ENCODE measurements around the gene PTPRN2.

Gene PTPRN2

DNA sequence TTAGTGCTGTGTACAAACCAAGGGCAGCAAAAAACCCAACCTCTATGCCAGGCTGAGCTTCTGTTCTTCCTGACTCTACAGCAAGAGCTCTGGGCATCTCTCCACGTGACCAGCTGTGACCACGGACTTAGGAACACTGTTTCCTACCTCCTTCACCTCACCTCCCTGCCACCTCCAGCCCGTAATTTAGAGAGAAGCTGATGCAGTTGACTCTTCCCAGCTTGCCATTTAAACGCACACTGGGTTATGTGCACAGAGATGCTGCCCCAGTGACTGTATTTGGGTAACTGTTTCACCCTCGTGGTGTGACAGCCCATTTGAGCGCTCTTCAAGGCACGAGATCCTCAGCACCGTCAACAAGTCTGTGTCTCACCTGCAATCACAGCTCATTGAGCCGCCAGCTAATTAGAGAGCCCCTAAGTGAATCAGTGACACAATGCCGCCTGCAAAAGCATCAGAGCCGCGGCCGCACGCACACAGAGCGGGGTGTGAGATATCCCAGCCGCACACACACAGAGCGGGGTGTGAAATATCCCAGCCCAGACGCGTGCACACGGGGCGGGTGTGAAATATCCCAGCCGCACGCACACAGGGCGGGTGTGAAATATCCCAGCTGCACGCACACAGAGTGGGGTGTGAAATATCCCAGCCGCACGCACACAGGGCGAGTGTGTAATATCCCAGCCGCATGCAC lies 319.7 kb downstream of the PTPRN2 start:
- DNase-seq (ENCODE audit: low read depth, low spot score): no peak
- H3K27ac ChIP-seq: no peak overlapping the region

- no peak for DNase-seq (ENCODE audit: low read depth, low spot score)
- no peak overlapping the region for H3K27ac ChIP-seq
Measured at GRCh38 chr7:158266817-158267741, 320.5 kb downstream of the PTPRN2 start.

GRCh38 chr7:158266426-158266816 lies 321.2 kb downstream of the PTPRN2 start:
- H3K27ac ChIP-seq: no peak overlapping the region
- DNase-seq (ENCODE audit: low read depth, low spot score): no peak

GRCh38 chr7:158265743-158266080 lies 321.9 kb downstream of the PTPRN2 start:
- H3K27ac ChIP-seq: no peak overlapping the region
- DNase-seq (ENCODE audit: low read depth, low spot score): no peak

DNA sequence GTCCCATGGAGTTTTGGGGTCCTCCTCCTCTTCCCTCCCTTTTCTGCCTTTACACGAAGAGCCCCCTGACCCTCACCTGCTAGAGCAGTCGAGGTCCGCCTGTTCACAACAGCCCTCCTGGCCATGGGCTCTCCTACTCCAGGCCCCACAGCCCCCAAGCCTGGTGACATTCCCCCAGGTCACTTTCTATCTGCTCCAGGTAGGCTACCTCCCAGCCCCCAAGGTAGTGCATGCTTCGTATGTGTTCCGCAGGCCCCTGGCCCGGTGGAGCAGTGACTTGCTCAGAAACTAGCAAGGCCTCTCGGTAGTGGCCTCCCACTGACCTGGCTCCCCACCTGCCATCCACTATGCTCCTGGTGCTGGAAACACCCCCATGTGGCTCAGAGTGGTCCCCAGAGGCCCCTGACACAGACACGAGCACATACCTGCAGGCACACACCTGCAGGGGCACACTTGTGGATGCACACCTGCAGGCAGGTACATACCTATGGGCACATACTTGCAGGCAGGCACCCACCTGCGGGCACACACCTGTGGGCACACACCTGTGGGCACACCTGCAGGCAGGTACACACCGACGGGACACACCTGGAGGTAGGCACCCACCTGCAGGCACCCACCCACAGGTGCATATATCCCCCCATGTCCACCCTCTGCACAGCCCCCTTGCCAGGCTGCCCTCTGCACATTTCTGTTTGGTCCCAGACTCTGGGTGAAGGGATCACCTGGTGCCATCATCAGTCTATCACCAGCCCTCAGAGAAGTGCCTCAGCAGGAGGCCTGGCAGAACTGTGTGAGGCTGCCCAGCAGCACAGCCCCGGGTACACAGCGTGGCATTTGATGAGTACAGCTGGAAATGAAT lies 322.5 kb downstream of the PTPRN2 start:
- H3K27ac ChIP-seq: no peak overlapping the region
- DNase-seq (ENCODE audit: low read depth, low spot score): no peak

DNA sequence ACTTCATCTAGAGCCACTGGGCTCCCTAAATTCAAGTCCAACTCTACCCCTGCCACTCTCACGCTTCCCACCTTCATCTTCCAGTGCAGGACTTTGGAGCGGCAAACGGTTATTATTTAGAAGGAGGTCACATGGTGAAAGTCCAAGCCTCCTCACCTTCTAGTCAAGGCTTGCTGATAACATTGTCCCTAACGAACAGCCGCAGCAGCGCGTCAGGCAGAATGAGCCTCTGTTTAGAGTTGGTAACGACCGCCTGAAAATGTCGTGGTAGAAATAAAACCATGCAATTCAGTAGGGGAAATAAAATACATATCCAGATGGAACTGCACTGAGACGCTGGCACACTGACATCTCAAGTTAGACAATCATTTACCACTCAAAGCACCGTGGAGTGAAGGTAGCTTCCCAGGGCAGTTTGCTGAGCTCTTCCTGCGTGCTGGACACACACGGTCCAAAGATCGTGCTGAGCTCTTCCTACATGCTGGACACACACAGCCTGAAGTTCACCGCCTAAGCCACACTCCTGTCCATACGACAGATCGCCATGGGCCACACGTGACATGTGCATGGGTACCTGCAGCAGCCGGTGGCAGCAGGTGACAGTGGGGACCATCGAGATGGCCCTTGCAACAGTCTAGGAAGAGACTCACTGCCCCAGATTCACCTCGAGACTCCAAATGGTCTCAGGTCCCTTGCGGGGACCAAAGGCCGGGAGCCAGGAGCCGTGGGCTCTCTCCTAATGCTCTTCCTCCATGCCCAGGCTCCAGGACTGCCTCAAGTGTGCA lies 323.5 kb downstream of the PTPRN2 start:
- no peak overlapping the region for H3K27ac ChIP-seq
- no peak for DNase-seq (ENCODE audit: low read depth, low spot score)

- no peak for DNase-seq (ENCODE audit: low read depth, low spot score)
- H3K27ac ChIP-seq: no peak overlapping the region
Measured at GRCh38 chr7:158263110-158263963, 324.3 kb downstream of the PTPRN2 start.

- H3K27ac ChIP-seq: no peak overlapping the region
- no peak for DNase-seq (ENCODE audit: low read depth, low spot score)
Measured at GRCh38 chr7:158262284-158263109, 325.1 kb downstream of the PTPRN2 start.

- DNase-seq (ENCODE audit: low read depth, low spot score): no peak
- no peak overlapping the region for H3K27ac ChIP-seq
Measured at GRCh38 chr7:158261362-158262235, 326.0 kb downstream of the PTPRN2 start.

DNA sequence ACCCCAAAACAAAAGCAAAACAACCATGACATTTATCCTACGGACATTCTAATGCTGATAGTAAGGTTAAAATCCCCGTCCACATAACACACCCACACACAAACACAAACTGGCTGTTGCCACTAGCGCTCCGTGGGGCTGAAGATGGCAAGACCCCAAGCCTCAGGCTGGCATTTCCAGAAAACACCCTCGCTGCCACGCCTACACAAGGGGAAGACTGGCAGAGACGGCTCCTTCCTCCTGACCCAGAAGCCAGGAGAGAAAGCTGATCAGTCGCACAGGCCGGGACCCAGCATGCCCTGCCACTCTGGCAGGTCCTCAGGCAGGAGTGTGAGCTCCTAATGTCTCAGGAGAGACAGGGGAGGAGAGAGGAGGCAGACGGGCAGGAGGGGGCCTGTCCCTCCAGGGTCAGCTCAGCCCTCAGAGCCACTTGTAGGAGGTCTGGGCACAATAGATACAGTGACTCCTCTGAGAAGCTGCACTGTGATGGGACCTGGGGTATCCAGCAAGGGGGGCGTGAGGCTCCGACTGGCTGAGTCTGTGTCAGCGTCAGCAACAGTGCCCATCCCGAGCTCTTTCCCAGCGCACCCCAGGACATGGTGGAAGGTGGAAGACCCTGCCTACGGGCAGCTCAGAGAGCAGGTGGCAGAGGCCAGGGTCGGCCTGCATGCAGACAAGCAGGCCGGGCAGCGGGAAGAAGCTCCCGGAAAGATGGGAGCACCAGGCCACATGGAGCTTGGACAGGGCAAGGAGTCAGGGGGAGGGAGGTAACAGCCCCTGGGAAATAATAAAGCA lies 326.9 kb downstream of the PTPRN2 start:
- no peak overlapping the region for H3K27ac ChIP-seq
- no peak for DNase-seq (ENCODE audit: low read depth, low spot score)

- H3K27ac ChIP-seq: no peak overlapping the region
- no peak for DNase-seq (ENCODE audit: low read depth, low spot score)
Measured at GRCh38 chr7:158259671-158260418, 327.8 kb downstream of the PTPRN2 start.

GRCh38 chr7:158259141-158259540 lies 328.5 kb downstream of the PTPRN2 start:
- no peak for DNase-seq (ENCODE audit: low read depth, low spot score)
- H3K27ac ChIP-seq: no peak overlapping the region

DNA sequence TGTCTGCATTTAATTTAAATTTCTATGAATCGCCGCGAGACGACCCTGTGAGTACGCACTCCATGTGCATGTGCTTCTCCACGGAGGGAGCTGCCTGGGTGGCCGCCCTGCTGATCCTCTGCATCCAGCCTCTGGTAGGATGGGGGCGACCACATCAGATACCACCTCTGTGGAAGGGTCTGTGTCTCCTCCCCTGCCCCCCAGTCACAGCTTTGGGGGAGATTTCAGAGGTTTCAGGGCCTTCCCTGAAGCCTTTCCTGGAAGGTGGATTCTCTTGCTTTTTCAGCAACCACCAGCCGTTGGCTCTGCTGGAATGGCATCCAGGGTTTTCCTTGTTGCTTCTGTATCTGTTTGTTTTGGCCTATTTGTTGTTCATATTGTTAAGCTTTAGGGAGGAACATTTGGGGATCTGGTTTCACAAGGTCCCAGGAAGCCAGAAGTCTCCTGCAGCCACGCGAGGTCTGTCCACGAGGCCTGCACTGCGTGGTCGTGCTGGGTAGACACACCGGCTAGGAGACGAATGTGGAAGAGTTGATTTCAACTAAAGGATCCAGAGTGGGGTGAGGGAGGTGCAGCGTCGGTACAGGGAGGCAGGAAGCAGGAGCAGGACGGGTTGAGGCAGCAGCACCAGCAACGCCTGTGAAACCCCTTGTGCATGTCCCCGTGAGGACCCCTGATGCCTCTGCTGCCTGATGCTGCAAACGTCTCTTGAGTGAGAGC lies 329.1 kb downstream of the PTPRN2 start:
- no peak for DNase-seq (ENCODE audit: low read depth, low spot score)
- H3K27ac ChIP-seq: no peak overlapping the region

DNA sequence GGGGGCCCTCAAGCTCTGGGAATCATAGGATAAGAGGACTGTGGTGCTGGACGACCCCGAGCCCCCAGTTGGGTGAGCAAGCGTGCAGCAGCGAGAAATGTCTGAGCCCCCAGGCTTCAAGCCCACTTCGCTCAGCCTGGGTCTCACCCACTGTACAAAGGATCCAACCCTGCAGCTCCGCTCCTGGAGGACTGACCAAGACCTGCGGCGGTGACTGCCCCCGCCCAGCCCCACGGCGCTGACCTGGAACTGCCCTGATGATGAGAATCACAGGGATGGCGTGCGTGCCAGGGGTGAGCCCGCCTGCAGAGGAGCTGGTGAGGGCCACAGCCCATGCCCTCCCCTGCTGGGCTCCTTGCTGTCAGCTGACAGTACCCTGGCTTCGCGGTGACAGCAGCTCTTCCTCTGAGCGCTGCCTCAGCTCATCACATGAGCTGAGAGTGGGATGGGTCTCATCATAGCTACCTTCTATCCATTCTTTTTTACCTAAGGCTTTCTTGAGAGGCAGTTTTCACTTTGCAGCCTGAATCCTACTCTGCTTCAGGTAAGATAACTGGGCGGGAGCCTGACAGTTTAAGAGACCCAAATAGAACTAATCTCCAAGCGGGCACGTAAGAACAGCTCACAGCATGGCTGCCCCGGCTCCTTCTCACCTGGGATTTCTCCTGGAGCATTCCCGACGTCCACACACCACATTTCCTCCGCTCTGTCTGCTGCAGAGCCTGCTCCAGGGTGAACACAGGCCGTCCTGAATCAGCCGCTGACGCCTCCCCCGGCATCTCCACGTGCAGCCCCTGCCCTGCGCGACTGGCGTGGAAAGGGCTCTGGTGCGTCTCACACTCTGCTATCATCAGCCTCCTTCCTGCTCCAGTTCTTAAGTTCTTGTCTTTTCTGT lies 329.9 kb downstream of the PTPRN2 start:
- DNase-seq (ENCODE audit: low read depth, low spot score): no peak
- no peak overlapping the region for H3K27ac ChIP-seq

Data from epithelial cell of prostate (primary cell).